IPS DF 4.7 (cell line): ENCODE results near the gene RDH5.

Experiments used
- DNase-seq: peaks from one replicate; pipeline ENCODE4 v3.0.0-alpha.2; 2013; ENCODE audit warnings: low spot score; ENCODE audit errors: extremely low read depth

The RDH5 gene

GRCh38 chr12:55711786-55712553 lies 8.2 kb upstream of the RDH5 start:
- no peak for DNase-seq

GRCh38 chr12:55712700-55713415 lies 7.3 kb upstream of the RDH5 start:
- no peak for DNase-seq

GRCh38 chr12:55713721-55714120 lies 6.5 kb upstream of the RDH5 start:
- DNase-seq: no peak

- no peak for DNase-seq
Measured at GRCh38 chr12:55715169-55715764, 4.9 kb upstream of the RDH5 start.

GRCh38 chr12:55715833-55716581 lies 4.2 kb upstream of the RDH5 start, which contains the start of gene BLOC1S1:
Gene BLOC1S1, plus strand, starts transcription at chr12:55716046. Its CDS starts 6 bp downstream, at chr12:55716052.
- DNase-seq: no peak

- no peak for DNase-seq
Measured at GRCh38 chr12:55716582-55716957, 3.6 kb upstream of the RDH5 start.

- no peak for DNase-seq
Measured at GRCh38 chr12:55717011-55718007, 2.9 kb upstream of the RDH5 start.

GRCh38 chr12:55718015-55718414 lies 2.2 kb upstream of the RDH5 start:
- DNase-seq: no peak

- no peak for DNase-seq
Measured at GRCh38 chr12:55718624-55719275, 1.4 kb upstream of the RDH5 start.

- no peak for DNase-seq
Measured at GRCh38 chr12:55719371-55719770, 822 bp upstream of the RDH5 start.

GRCh38 chr12:55720894-55721444 lies 776 bp downstream of the RDH5 start:
- DNase-seq: no peak

GRCh38 chr12:55721601-55722213 lies 1.5 kb downstream of the RDH5 start:
- no peak for DNase-seq

GRCh38 chr12:55722948-55723347 lies 2.8 kb downstream of the RDH5 start:
- DNase-seq: no peak

GRCh38 chr12:55723516-55724225 lies 3.5 kb downstream of the RDH5 start:
- no peak for DNase-seq

- DNase-seq: no peak
Measured at GRCh38 chr12:55724226-55724939, 4.2 kb downstream of the RDH5 start.

GRCh38 chr12:55724940-55725309 lies 4.7 kb downstream of the RDH5 start:
- DNase-seq: no peak

GRCh38 chr12:55725556-55725955 lies 5.4 kb downstream of the RDH5 start:
- no peak for DNase-seq

GRCh38 chr12:55726971-55727370 lies 6.8 kb downstream of the RDH5 start:
- no peak for DNase-seq
